ENCODE results near the gene EEF1E1.
A peak's percentile ranks its signal among the peaks of the same experiment; 100 is the strongest.

Gene EEF1E1

GRCh38 chr6:8102122-8102958 is at the start of gene EEF1E1:
Gene EEF1E1 (minus strand): TSS chr6:8102548. CDS start chr6:8102521, 27 bp downstream.
- peak; percentile 94 to 98 for DNase-seq (ENCODE audit: low read depth in 2 of 2, low spot score in 1 of 2)

- DNase-seq (ENCODE audit: low read depth in 2 of 2, low spot score in 1 of 2) = no peak
These were observed 47.0 kb upstream of the EEF1E1 start for GRCh38 chr6:8149350-8149749.

GRCh38 chr6:8143945-8144344 is 41.6 kb upstream of the EEF1E1 start:
- DNase-seq (ENCODE audit: low read depth in 2 of 2, low spot score in 1 of 2) = no peak

GRCh38 chr6:8139451-8139850 is 37.1 kb upstream of the EEF1E1 start:
- DNase-seq (ENCODE audit: low read depth in 2 of 2, low spot score in 1 of 2) = no peak

GRCh38 chr6:8137529-8137939 is 35.2 kb upstream of the EEF1E1 start:
- no peak for DNase-seq (ENCODE audit: low read depth in 2 of 2, low spot score in 1 of 2)

GRCh38 chr6:8135276-8135675 is 32.9 kb upstream of the EEF1E1 start:
- no peak for DNase-seq (ENCODE audit: low read depth in 2 of 2, low spot score in 1 of 2)

- DNase-seq (ENCODE audit: low read depth in 2 of 2, low spot score in 1 of 2) = no peak
These were observed 29.8 kb upstream of the EEF1E1 start for GRCh38 chr6:8132130-8132529.

GRCh38 chr6:8131265-8131897 is 29.0 kb upstream of the EEF1E1 start:
- no peak for DNase-seq (ENCODE audit: low read depth in 2 of 2, low spot score in 1 of 2)

- no peak for DNase-seq (ENCODE audit: low read depth in 2 of 2, low spot score in 1 of 2)
These were observed 28.1 kb upstream of the EEF1E1 start for GRCh38 chr6:8130399-8130798.

GRCh38 chr6:8123236-8123635 is 20.9 kb upstream of the EEF1E1 start:
- DNase-seq (ENCODE audit: low read depth in 2 of 2, low spot score in 1 of 2) = no peak

GRCh38 chr6:8114956-8115355 is 12.6 kb upstream of the EEF1E1 start:
- DNase-seq (ENCODE audit: low read depth in 2 of 2, low spot score in 1 of 2) = no peak

GRCh38 chr6:8113131-8113654 is 10.8 kb upstream of the EEF1E1 start:
- DNase-seq (ENCODE audit: low read depth in 2 of 2, low spot score in 1 of 2) = no peak

GRCh38 chr6:8110725-8111124 is 8.4 kb upstream of the EEF1E1 start:
- DNase-seq (ENCODE audit: low read depth in 2 of 2, low spot score in 1 of 2) = no peak

- DNase-seq (ENCODE audit: low read depth in 2 of 2, low spot score in 1 of 2) = no peak
These were observed 7.9 kb upstream of the EEF1E1 start for GRCh38 chr6:8110117-8110721.

GRCh38 chr6:8108759-8109539 is 6.6 kb upstream of the EEF1E1 start:
- no peak for DNase-seq (ENCODE audit: low read depth in 2 of 2, low spot score in 1 of 2)

- no peak for DNase-seq (ENCODE audit: low read depth in 2 of 2, low spot score in 1 of 2)
These were observed 5.8 kb upstream of the EEF1E1 start for GRCh38 chr6:8108031-8108660.

GRCh38 chr6:8105791-8106190 is 3.4 kb upstream of the EEF1E1 start:
- no peak for DNase-seq (ENCODE audit: low read depth in 2 of 2, low spot score in 1 of 2)

GRCh38 chr6:8103726-8104125 is 1.4 kb upstream of the EEF1E1 start:
- DNase-seq (ENCODE audit: low read depth in 2 of 2, low spot score in 1 of 2) = no peak

- no peak for DNase-seq (ENCODE audit: low read depth in 2 of 2, low spot score in 1 of 2)
These were observed 2.0 kb downstream of the EEF1E1 start for GRCh38 chr6:8100159-8100854.

GRCh38 chr6:8090650-8091049 is 11.7 kb downstream of the EEF1E1 start:
- DNase-seq (ENCODE audit: low read depth in 2 of 2, low spot score in 1 of 2) = no peak

Data from stimulated activated CD8-positive, alpha-beta memory T cell treated with anti-CD3 and anti-CD28 coated beads, Interleukin-4, amount 100 ng/mL, for 1 hour (primary cell).